Measurements from ENCODE around the gene SLC66A2. TPM values are rescaled to one million over a fixed set of nuclear protein-coding genes. Genes with fewer than 3 reads are reported as not detected.

The SLC66A2 gene
- total RNA-seq, 1 experiment from 2014 or later, result 52.8 TPM

GRCh38 chr18:79864006-79864725, 87.3 kb downstream of the SLC66A2 start:
- POLR2A ChIA-PET (ENCODE audit: unreplicated experiment), result no interaction called here
- no peak for ATAC-seq
- DNase-seq, result no peak
- H2AFZ ChIP-seq (ENCODE audit: low read length), result no peak overlapping the region
- CTCF ChIA-PET, result no interaction called here
- no peak overlapping the region for H3K4me3 ChIP-seq (ENCODE audit: low read length)
- H3K79me2 ChIP-seq (ENCODE audit: low read length), result no peaks in the 10 kb centered on the region
- no peak overlapping the region for H3K4me2 ChIP-seq (ENCODE audit: low read length)
- no peaks in the 10 kb centered on the region for H3K9me2 ChIP-seq (replicated peaks; ENCODE audit: low read length)
- H3K27ac ChIP-seq (ENCODE audit: low read length), result no peak overlapping the region
- no TSS peak for BruUV-seq (replicated peaks)
- H3K9ac ChIP-seq (ENCODE audit: low read length), result no peak overlapping the region
- no peaks in the 10 kb centered on the region for H3F3A ChIP-seq (ENCODE audit: low read length, unreplicated experiment)
- peaks cover 22% of the 10 kb centered on the region for H3K27me3 ChIP-seq (ENCODE audit: low read length)
- H3K36me3 ChIP-seq (ENCODE audit: low read depth, low read length), result no peaks in the 10 kb centered on the region
- H4K20me1 ChIP-seq (ENCODE audit: low read length), result no peaks in the 10 kb centered on the region
- H3K9me3 ChIP-seq (ENCODE audit: low read length), result peaks cover 9% of the 10 kb centered on the region; the same call in 1 of the 2 replicates
- TF ChIP-seq EZH2 (IDR thresholded peaks at IDR 0.05; ENCODE audit: low read length, unreplicated experiment) (no peak), EZH2phosphoT487 (IDR thresholded peaks at IDR 0.05; ENCODE audit: borderline replicate concordance, low read length) (no peak), CTCF (conservative IDR thresholded peaks at IDR 0.05; ENCODE audit: low read depth, low read length) (no peak)
- intact Hi-C loops (cut with micrococcal nuclease), result no loop called here
- peaks cover 3% of the 10 kb centered on the region; the same call in 1 of the 2 replicates for H3K4me1 ChIP-seq (ENCODE audit: insufficient read depth, low read length)

- Histone ChIP-seq H3K4me1 (ENCODE audit: insufficient read depth, low read length) (peaks cover 3% of the 10 kb centered on the region; the same call in 1 of the 2 replicates), H3K4me2 (ENCODE audit: low read length) (no peak overlapping the region), H3K36me3 (ENCODE audit: low read depth, low read length) (no peaks in the 10 kb centered on the region), H3K27ac (ENCODE audit: low read length) (no peak overlapping the region), H2AFZ (ENCODE audit: low read length) (no peak overlapping the region), H3K27me3 (ENCODE audit: low read length) (peaks cover 22% of the 10 kb centered on the region), H3K9me2 (replicated peaks; ENCODE audit: low read length) (no peaks in the 10 kb centered on the region), H3K79me2 (ENCODE audit: low read length) (no peaks in the 10 kb centered on the region), H3F3A (ENCODE audit: low read length, unreplicated experiment) (no peaks in the 10 kb centered on the region), H4K20me1 (ENCODE audit: low read length) (no peaks in the 10 kb centered on the region), H3K9me3 (ENCODE audit: low read length) (peaks cover 9% of the 10 kb centered on the region; the same call in 1 of the 2 replicates), H3K9ac (ENCODE audit: low read length) (no peak overlapping the region), H3K4me3 (ENCODE audit: low read length) (no peak overlapping the region)
- DNase-seq (no peak), ATAC-seq (no peak)
- BruUV-seq (replicated peaks), result no TSS peak
- CTCF ChIA-PET, result no interaction called here
- intact Hi-C loops (cut with micrococcal nuclease), result no loop called here
- POLR2A ChIA-PET (ENCODE audit: unreplicated experiment), result no interaction called here
- TF ChIP-seq EZH2phosphoT487 (IDR thresholded peaks at IDR 0.05; ENCODE audit: borderline replicate concordance, low read length), result no peak
- TF ChIP-seq CTCF (conservative IDR thresholded peaks at IDR 0.05; ENCODE audit: low read depth, low read length), result no peak
- TF ChIP-seq EZH2 (IDR thresholded peaks at IDR 0.05; ENCODE audit: low read length, unreplicated experiment), result no peak
Observed at GRCh38 chr18:79863161-79864005, 88.1 kb downstream of the SLC66A2 start.
